Measurements from ENCODE around the gene SPIRE1.

The SPIRE1 gene

GRCh38 chr18:12516049-12516630, 141.8 kb downstream of the SPIRE1 start:
- TF ChIP-seq GATA3 (IDR thresholded peaks at IDR 0.05; ENCODE audit: low read depth, low read length) (no peak), GATA2 (IDR thresholded peaks at IDR 0.05; ENCODE audit: low read depth, low read length) (no peak)

- TF ChIP-seq GATA2 (IDR thresholded peaks at IDR 0.05; ENCODE audit: low read depth, low read length) (no peak), GATA3 (IDR thresholded peaks at IDR 0.05; ENCODE audit: low read depth, low read length) (no peak)
These were observed 142.4 kb downstream of the SPIRE1 start for GRCh38 chr18:12515550-12515949.

- TF ChIP-seq GATA3 (IDR thresholded peaks at IDR 0.05; ENCODE audit: low read depth, low read length): no peak
- TF ChIP-seq GATA2 (IDR thresholded peaks at IDR 0.05; ENCODE audit: low read depth, low read length): no peak
These were observed 150.9 kb downstream of the SPIRE1 start for GRCh38 chr18:12507007-12507406.

- TF ChIP-seq GATA3 (IDR thresholded peaks at IDR 0.05; ENCODE audit: low read depth, low read length) (no peak), GATA2 (IDR thresholded peaks at IDR 0.05; ENCODE audit: low read depth, low read length) (no peak)
These were observed 156.9 kb downstream of the SPIRE1 start for GRCh38 chr18:12500986-12501385.

- TF ChIP-seq GATA3 (IDR thresholded peaks at IDR 0.05; ENCODE audit: low read depth, low read length) (no peak), GATA2 (IDR thresholded peaks at IDR 0.05; ENCODE audit: low read depth, low read length) (no peak)
These were observed 160.1 kb downstream of the SPIRE1 start for GRCh38 chr18:12497839-12498238.

- no peak for TF ChIP-seq GATA2 (IDR thresholded peaks at IDR 0.05; ENCODE audit: low read depth, low read length)
- no peak for TF ChIP-seq GATA3 (IDR thresholded peaks at IDR 0.05; ENCODE audit: low read depth, low read length)
These were observed 160.6 kb downstream of the SPIRE1 start for GRCh38 chr18:12497296-12497695.

GRCh38 chr18:12492907-12493306, 165.0 kb downstream of the SPIRE1 start:
- no peak for TF ChIP-seq GATA2 (IDR thresholded peaks at IDR 0.05; ENCODE audit: low read depth, low read length)
- no peak for TF ChIP-seq GATA3 (IDR thresholded peaks at IDR 0.05; ENCODE audit: low read depth, low read length)

- TF ChIP-seq GATA3 (IDR thresholded peaks at IDR 0.05; ENCODE audit: low read depth, low read length) (no peak), GATA2 (IDR thresholded peaks at IDR 0.05; ENCODE audit: low read depth, low read length) (no peak)
These were observed 166.1 kb downstream of the SPIRE1 start for GRCh38 chr18:12491611-12492435.

GRCh38 chr18:12485479-12486105, 172.3 kb downstream of the SPIRE1 start:
- TF ChIP-seq GATA3 (IDR thresholded peaks at IDR 0.05; ENCODE audit: low read depth, low read length) (no peak), GATA2 (IDR thresholded peaks at IDR 0.05; ENCODE audit: low read depth, low read length) (no peak)

- TF ChIP-seq GATA3 (IDR thresholded peaks at IDR 0.05; ENCODE audit: low read depth, low read length): no peak
- no peak for TF ChIP-seq GATA2 (IDR thresholded peaks at IDR 0.05; ENCODE audit: low read depth, low read length)
These were observed 177.9 kb downstream of the SPIRE1 start for GRCh38 chr18:12479982-12480381.

- TF ChIP-seq GATA3 (IDR thresholded peaks at IDR 0.05; ENCODE audit: low read depth, low read length) (no peak), GATA2 (IDR thresholded peaks at IDR 0.05; ENCODE audit: low read depth, low read length) (no peak)
These were observed 178.4 kb downstream of the SPIRE1 start for GRCh38 chr18:12479536-12479935.

- no peak for TF ChIP-seq GATA2 (IDR thresholded peaks at IDR 0.05; ENCODE audit: low read depth, low read length)
- no peak for TF ChIP-seq GATA3 (IDR thresholded peaks at IDR 0.05; ENCODE audit: low read depth, low read length)
These were observed 179.4 kb downstream of the SPIRE1 start for GRCh38 chr18:12478269-12479047.

GRCh38 chr18:12477606-12478005, 180.3 kb downstream of the SPIRE1 start:
- TF ChIP-seq GATA2 (IDR thresholded peaks at IDR 0.05; ENCODE audit: low read depth, low read length) (no peak), GATA3 (IDR thresholded peaks at IDR 0.05; ENCODE audit: low read depth, low read length) (no peak)

- no peak for TF ChIP-seq GATA2 (IDR thresholded peaks at IDR 0.05; ENCODE audit: low read depth, low read length)
These were observed 181.0 kb downstream of the SPIRE1 start for GRCh38 chr18:12476955-12477354.
